HFFc6 (cell line): ENCODE measurements around the gene CYP11A1. TPM values are rescaled to one million over a fixed set of nuclear protein-coding genes. Genes with fewer than 3 reads are reported as not detected.

Source experiments
- DNase-seq: peaks from one replicate; pipeline ENCODE4 v3.0.0-alpha.2; 2018
- H3K27ac Mint-ChIP-seq: 2 replicates; pipeline ENCODE4 v1.8.0; 2020; ENCODE audit warnings: mild to moderate bottlenecking, mixed read lengths
- H3K27me3 Mint-ChIP-seq: 2 replicates; pipeline ENCODE4 v1.8.0; 2021; ENCODE audit warnings: mild to moderate bottlenecking, moderate library complexity, mixed read lengths; ENCODE audit not compliant: insufficient read depth
- H3K36me3 Mint-ChIP-seq: 2 replicates; pipeline ENCODE4 v1.8.0; 2021; ENCODE audit warnings: low read depth, mixed read lengths
- H3K4me1 Mint-ChIP-seq: 2 replicates; pipeline ENCODE4 v1.8.0; 2020; ENCODE audit warnings: low read depth, mixed read lengths
- H3K4me3 Mint-ChIP-seq: 2 replicates; pipeline ENCODE4 v1.8.0; 2020; ENCODE audit warnings: mild to moderate bottlenecking, moderate library complexity, mixed read lengths
- H3K9me3 Mint-ChIP-seq: 2 replicates; pipeline ENCODE4 v1.8.0; 2020; ENCODE audit warnings: mild to moderate bottlenecking, mixed read lengths
- CTCF ChIP-seq: fragments of 200-600 bp; sonication (generic); IDR thresholded peaks from 2 replicates; pipeline ENCODE4 v1.5.0; 2021; ENCODE audit warnings: antibody characterized with exemption, mild to moderate bottlenecking
- total RNA-seq, 6 experiments: library from RNA; stranded (reverse); fragmentation: NEBNext Ultra II Directional; extraction: Animal tissue kit (Norgen Biotek cat#: 25700); gene quantifications; 2 replicates in 1 of 6; 3 replicates in 5 of 6; pipeline ENCODE4 v1.2.3, GENCODE V29; 2021

CYP11A1 gene
- total RNA-seq, 6 experiments from 2014 or later: 0.12 to 0.17 (median 0.14) TPM; not detected in 2

GRCh38 chr15:74347757-74348250 is 19.6 kb downstream of the CYP11A1 start:
- DNase-seq: no peak
- no peak for TF ChIP-seq CTCF
- no peaks in the 10 kb centered on the region for H3K9me3 Mint-ChIP-seq
- no peak overlapping the region for H3K27ac Mint-ChIP-seq
- peaks cover 7% of the 10 kb centered on the region for H3K4me1 Mint-ChIP-seq
- no peak overlapping the region for H3K4me3 Mint-ChIP-seq
- peaks cover 31% of the 10 kb centered on the region for H3K27me3 Mint-ChIP-seq
- H3K36me3 Mint-ChIP-seq: no peaks in the 10 kb centered on the region

GRCh38 chr15:74345051-74345450 is 22.4 kb downstream of the CYP11A1 start:
- no peak for TF ChIP-seq CTCF
- Mint-ChIP-seq H3K36me3 (no peaks in the 10 kb centered on the region), H3K27me3 (peaks cover 32% of the 10 kb centered on the region), H3K4me1 (peaks cover 17% of the 10 kb centered on the region), H3K27ac (no peak overlapping the region), H3K4me3 (no peak overlapping the region), H3K9me3 (no peaks in the 10 kb centered on the region)
- no peak for DNase-seq

- peaks cover 22% of the 10 kb centered on the region for H3K4me1 Mint-ChIP-seq
- DNase-seq: no peak
- H3K4me3 Mint-ChIP-seq: no peak overlapping the region
Measured at GRCh38 chr15:74343797-74344127, 23.7 kb downstream of the CYP11A1 start.

GRCh38 chr15:74343127-74343796 is 24.2 kb downstream of the CYP11A1 start:
- Mint-ChIP-seq H3K36me3 (no peaks in the 10 kb centered on the region), H3K27ac (no peak overlapping the region), H3K9me3 (no peaks in the 10 kb centered on the region), H3K27me3 (peaks cover 28% of the 10 kb centered on the region), H3K4me3 (no peak overlapping the region), H3K4me1 (peaks cover 22% of the 10 kb centered on the region)
- no peak for TF ChIP-seq CTCF
- DNase-seq: no peak

More at GRCh38 chr15:74343797-74344127, 23.7 kb downstream of the CYP11A1 start:
- H3K27me3 Mint-ChIP-seq: peaks cover 29% of the 10 kb centered on the region
- no peak overlapping the region for H3K27ac Mint-ChIP-seq
- no peaks in the 10 kb centered on the region for H3K36me3 Mint-ChIP-seq
- no peak for TF ChIP-seq CTCF
- H3K9me3 Mint-ChIP-seq: no peaks in the 10 kb centered on the region

- Mint-ChIP-seq H3K27me3 (peaks cover 10% of the 10 kb centered on the region; the same call in 1 of the 2 replicates), H3K27ac (no peak overlapping the region), H3K4me3 (no peak overlapping the region), H3K4me1 (peaks cover 26% of the 10 kb centered on the region), H3K9me3 (no peaks in the 10 kb centered on the region), H3K36me3 (no peaks in the 10 kb centered on the region)
- no peak for TF ChIP-seq CTCF
- DNase-seq: no peak
Measured at GRCh38 chr15:74340150-74340549, 27.3 kb downstream of the CYP11A1 start.
